GM12865 (cell line): Measurements from ENCODE around the gene MCCC1.

ENCODE experiments used
- DNase-seq: peaks from one replicate; pipeline ENCODE4 v3.0.0; 2010; ENCODE audit warnings: low read depth
- H3K4me3 ChIP-seq: 2 replicates; pipeline ENCODE4 v1.5.1; 2011; ENCODE audit warnings: mild to moderate bottlenecking, low read depth, low read length, control low read depth
- TF ChIP-seq, protein P1 (sequence below): IDR thresholded peaks from 2 replicates; pipeline ENCODE4 v1.5.1; 2011; ENCODE audit warnings: low read length, control low read depth, low read depth, inconsistent platforms; ENCODE audit not compliant: insufficient read depth; ENCODE audit errors: missing control alignments

MCCC1 gene

DNA sequence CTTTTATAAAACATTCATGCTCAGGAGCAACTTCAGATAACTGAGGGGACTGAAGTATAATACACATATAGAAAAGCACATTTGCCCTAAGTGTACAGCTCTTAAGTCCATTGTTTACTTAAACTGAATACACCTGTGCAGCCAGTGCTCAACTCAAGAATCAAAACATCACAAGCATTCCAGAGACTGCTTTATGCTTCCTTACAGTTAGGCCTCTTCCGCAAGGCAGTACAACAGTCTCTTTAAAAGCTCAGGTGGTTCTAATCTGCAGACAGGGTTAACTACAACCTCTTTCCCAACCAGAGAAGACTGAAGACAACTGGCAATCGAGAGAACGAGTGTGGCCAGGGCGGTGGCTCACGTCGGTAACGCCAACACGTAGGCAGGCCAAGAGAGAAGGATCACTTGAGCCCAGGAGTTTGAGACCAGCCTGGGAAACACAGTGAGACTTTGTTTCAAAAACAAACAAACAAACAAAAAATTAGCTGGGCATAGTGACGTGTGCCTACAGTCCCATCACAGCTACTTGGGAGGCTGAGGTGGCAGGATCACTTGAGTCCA, 16.9 kb downstream of the MCCC1 start:
- DNase-seq: no peak
- TF ChIP-seq, protein P1, sequence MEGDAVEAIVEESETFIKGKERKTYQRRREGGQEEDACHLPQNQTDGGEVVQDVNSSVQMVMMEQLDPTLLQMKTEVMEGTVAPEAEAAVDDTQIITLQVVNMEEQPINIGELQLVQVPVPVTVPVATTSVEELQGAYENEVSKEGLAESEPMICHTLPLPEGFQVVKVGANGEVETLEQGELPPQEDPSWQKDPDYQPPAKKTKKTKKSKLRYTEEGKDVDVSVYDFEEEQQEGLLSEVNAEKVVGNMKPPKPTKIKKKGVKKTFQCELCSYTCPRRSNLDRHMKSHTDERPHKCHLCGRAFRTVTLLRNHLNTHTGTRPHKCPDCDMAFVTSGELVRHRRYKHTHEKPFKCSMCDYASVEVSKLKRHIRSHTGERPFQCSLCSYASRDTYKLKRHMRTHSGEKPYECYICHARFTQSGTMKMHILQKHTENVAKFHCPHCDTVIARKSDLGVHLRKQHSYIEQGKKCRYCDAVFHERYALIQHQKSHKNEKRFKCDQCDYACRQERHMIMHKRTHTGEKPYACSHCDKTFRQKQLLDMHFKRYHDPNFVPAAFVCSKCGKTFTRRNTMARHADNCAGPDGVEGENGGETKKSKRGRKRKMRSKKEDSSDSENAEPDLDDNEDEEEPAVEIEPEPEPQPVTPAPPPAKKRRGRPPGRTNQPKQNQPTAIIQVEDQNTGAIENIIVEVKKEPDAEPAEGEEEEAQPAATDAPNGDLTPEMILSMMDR: no peak
- H3K4me3 ChIP-seq: no peak overlapping the region

DNA sequence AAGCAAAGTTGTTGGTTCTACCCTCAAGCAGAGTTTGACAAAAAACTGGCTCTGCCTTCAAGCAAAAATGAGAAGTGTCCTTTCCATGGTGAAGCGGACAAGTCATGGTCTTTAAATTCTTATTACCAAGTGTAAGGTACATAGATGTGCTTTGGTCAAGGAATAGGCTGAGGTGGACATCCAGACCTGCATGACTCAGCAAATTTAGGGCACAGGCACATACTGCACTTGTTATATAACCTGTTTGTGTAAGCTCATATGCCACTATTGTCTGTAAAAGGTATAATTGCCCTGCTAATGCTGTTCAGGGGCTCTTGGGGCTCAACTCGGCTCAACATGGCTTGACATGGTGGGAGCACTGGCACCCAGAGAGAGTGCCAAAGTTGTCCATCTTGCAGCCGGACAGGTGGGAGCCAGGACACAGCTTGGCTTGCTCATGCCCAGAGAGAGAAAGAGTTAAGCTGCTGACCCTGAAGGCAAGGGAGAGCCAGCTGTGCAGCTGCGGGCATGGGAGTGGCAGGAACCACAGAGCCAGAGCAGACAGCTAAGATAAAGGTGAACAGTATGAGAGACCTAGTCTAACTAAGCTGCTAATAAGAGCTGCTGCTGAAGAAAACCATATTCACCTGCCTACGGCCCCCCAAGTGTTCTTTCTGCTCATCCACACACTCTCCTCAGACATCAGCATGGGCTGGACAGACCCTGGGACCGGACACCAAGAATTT, 17.7 kb downstream of the MCCC1 start:
- TF ChIP-seq, protein P1: no peak
- no peak overlapping the region for H3K4me3 ChIP-seq
- no peak for DNase-seq

DNA sequence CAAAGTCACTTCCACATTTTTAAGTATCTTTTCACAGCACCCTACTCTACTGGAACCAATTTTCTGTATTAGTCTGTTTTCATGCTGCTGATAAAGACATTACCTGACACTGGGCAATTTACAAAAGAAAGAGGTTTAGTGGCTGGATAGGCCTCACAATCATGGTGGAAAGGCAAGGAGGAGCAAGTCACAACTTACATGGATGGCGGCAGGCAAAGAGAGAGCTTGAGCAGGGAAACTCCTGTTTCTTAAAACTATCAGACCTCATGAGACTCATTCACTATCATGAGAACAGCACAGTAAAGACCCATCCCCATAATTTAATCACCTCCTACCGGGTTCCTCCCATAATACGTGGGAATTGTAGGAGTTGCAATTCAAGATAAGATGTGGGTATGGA, 18.7 kb downstream of the MCCC1 start:
- TF ChIP-seq, protein P1: no peak
- DNase-seq: no peak
- H3K4me3 ChIP-seq: no peak overlapping the region

GRCh38 chr3:183074881-183075280, 24.4 kb downstream of the MCCC1 start:
- no peak overlapping the region for H3K4me3 ChIP-seq
- TF ChIP-seq, protein P1: no peak
- no peak for DNase-seq

- no peak overlapping the region for H3K4me3 ChIP-seq
- DNase-seq: no peak
- TF ChIP-seq, protein P1: no peak
Measured at GRCh38 chr3:183074261-183074660, 25.0 kb downstream of the MCCC1 start.

- H3K4me3 ChIP-seq: no peak overlapping the region
- TF ChIP-seq, protein P1: no peak
- DNase-seq: no peak
Measured at GRCh38 chr3:183073839-183074238, 25.5 kb downstream of the MCCC1 start.

DNA sequence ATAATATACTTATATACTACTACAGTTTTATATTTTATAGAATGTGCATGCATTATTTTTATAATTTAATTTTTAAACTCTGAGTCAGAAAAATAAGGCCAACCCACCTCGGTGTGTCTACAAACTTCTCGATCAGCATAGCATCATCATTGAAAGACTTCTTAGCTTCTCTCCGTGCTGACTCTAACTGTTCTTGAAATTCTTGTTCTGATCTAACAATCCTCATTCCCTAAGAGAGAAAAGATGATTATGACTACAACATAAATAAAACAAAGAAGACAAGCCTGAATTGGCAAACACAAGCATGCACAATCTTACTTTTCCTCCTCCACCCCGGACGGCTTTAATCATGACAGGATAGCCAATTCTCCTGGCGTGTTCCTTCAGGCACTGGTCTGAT, 28.4 kb downstream of the MCCC1 start:
- TF ChIP-seq, protein P1: no peak
- no peak overlapping the region for H3K4me3 ChIP-seq
- DNase-seq: no peak
